Measurements from ENCODE around the gene CST7.
"Not testable (repeated sequence)": the region's sequence is repeated elsewhere in the genome, so short reads cannot be mapped to it uniquely, and the experiment has no call there.

CST7 gene, protein sequence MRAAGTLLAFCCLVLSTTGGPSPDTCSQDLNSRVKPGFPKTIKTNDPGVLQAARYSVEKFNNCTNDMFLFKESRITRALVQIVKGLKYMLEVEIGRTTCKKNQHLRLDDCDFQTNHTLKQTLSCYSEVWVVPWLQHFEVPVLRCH

DNA sequence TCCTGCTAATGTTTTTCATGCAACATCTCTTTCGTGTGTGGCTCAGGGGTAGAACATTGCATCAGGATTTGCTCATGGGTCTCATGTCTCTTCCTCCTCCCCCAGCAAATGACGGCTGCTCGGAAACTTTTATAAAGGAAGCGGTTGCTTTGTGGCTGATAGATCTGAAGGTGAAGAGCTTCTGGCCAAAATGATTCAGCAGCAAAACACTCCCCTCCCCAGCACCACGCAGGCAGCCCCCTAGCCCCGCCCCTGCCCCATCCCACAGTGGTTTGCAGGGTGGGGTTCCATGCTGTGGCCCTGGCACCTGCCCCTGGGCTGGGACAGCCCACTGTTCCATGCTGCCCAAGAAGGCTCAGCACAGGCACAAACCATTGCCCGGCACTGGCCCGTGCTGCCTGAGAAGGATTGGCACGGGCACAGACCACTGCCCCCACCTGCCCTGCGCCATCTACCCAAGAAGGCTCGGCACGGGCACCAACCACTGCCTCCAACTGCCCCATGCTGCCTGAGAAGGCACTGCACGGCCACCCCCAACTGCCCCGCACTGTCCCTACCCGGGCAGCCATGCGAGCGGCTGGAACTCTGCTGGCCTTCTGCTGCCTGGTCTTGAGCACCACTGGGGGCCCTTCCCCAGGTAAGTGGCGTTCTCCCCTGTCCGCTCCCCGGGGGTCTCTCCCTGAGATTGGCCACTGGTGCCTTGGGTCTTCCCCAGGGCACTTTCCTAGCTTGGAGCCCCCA is at the start of gene CST7:
Gene CST7 (plus strand): TSS at position 331 of the 741 bp plus-strand sequence. CDS start 237 bp downstream, at position 568.
- DNase-seq (ENCODE audit: low spot score), result no peak

DNA sequence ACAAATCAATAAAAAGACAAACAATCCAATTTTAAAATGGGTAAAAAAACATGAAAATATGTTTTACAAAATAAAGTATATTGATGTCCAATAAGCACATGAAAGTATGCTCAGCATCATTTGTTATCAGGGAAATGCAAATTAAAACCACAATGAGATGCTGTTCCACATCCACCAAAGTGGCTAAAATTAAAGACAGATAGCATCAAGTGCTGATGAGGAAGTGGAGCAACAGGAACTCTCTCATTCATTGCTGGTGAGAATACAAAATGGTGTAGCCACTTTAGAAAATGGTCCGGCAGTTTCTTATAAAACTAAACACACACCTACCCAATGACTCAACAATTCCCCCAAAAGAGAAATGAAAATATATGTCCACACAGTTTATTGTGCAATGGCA is 42.3 kb upstream of the CST7 start:
- no peak for DNase-seq (ENCODE audit: low spot score)

DNA sequence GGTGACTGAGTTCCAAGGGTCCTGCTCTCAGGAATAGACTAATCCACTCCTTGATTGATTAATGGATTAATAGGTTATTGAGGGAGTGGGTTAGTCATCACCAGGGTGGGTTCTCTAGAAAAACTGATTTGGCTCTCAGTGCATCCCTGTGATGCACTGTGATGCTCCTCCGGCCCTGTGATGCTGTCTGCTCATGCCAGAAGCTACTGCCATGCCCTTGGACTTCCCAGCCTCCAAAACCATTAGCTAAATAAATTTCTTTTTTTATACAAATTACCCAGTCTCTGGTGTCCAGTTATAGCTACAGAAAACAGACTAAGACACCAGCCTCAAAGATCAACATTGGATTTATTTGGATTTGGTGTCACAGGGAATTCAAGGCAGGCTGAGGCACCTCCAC is 40.4 kb upstream of the CST7 start:
- DNase-seq (ENCODE audit: low spot score), result no peak

GRCh38 chr20:24909086-24909780 is 39.8 kb upstream of the CST7 start:
- DNase-seq (ENCODE audit: low spot score), result no peak

- DNase-seq (ENCODE audit: low spot score), result no peak
These were observed 39.2 kb upstream of the CST7 start for GRCh38 chr20:24909861-24910260.

- DNase-seq (ENCODE audit: low spot score), result no peak
These were observed 38.6 kb upstream of the CST7 start for GRCh38 chr20:24910461-24910860.

- no peak for DNase-seq (ENCODE audit: low spot score)
These were observed 37.6 kb upstream of the CST7 start for GRCh38 chr20:24911461-24911860.

DNA sequence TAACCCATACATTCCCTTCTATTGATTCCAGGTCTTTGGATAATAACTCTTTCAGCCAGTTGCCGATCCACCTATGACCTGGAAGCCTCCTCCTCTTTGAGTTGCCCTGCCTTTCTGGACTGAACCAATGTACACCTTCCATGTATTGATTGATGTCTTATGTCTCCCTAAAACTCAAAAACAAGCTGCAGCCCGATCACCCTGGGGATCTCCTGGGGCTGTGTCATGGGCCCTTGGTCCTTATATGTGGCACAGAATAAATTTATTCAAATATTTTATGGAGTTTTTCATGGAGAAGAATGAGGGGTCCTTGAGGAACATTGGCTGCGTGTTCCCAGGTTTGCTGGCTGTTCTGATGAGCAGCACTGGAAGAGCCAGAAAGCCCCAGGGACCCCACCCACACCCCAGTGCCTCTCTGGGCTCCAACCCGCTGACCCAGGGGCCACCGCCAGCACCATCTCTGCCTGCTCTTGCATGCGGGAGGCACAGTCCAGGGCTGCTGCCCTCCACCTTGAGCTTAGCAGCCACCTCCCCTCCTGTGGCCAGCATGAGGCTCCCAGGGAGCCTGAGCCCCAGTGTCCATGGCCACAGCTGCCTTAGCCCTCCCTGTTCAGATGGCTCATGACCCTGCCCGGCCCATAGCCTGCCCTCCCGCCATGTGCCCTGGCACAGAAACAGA is 36.5 kb upstream of the CST7 start:
- no peak for DNase-seq (ENCODE audit: low spot score)

GRCh38 chr20:24913076-24913628 is 35.9 kb upstream of the CST7 start:
- no peak for DNase-seq (ENCODE audit: low spot score)

DNA sequence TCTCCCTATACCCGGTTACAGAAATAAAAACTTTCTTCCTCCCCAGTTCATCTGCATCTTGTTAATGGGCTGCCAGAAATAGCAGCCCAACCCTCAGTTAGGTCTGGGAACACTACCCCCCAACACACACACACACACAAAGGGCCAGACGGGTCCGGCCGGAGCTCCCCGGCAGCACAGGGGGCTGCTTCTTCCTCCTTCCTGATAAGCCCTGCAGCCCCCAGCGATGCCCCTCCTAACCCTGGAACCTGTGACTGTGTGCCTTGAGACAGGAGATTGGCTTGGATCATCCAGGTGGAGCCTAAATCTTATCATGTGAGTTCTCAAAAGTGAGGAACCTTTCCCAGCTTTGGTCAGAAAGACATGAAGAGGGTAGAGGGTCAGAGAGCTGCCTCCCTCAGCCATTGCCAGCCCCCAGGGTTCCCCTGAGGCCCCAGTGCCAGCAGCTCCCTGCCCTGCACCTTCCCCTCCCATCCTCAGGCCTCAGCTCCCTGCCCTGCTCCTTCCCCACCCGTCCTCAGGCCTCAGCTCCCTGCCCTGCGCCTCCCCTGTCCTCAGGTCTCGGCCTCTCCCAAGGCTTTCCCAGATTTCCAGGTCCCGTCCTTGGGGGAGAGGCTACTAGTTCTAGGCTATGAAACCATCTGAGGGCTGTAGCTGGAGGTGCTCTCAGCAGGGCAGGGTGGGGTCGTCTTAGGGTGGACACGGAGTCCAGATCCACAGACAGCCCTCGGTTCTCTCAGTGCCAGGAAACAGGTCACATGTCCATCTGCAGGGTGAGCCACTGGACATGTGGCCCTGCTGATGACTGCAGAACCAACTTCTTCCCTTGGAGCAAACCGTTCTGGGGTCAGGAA is 34.5 kb upstream of the CST7 start:
- DNase-seq (ENCODE audit: low spot score), result no peak

DNA sequence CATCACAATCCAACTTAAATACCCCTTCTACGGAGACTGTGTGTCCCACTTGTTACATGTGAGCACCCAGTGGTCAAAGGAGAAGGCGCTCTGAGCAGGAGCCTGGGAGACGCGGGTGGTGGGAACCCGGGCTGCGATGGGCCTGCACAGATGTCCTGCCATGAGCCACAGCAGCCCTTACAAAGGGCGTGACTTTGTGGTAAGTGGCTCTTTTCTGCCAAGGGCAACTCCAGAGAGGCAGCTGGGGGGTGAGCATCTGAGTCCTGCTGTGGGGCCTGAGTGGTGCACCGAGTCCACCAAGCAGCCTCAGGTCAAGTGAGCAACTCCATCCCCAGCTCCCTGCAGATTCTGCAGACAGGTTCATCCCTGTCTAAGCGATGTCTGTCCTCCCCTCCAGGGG is 33.6 kb upstream of the CST7 start:
- no peak for DNase-seq (ENCODE audit: low spot score)

GRCh38 chr20:24915892-24916291 is 33.2 kb upstream of the CST7 start:
- no peak for DNase-seq (ENCODE audit: low spot score)

GRCh38 chr20:24916412-24916811 is 32.7 kb upstream of the CST7 start:
- DNase-seq (ENCODE audit: low spot score), result no peak

DNA sequence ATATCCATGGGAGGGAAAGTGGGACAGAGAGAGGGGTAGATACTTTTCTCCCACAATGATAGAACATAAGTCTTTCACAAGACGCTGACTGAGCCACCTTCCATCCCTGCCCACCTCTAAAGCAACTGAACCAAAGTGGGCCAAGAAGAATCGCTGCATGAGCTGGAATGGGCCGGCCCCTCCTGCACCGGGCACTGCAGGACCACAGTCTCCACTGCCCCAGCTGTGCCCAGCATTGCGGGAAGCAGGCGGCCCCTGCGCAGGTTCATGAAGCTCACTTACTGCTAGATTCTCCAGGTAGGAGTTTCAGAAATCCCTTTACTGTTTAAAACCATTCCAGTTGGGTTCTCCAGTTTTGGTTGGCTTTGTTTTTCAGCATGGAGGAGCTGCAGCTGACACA is 32.0 kb upstream of the CST7 start:
- no peak for DNase-seq (ENCODE audit: low spot score)

- DNase-seq (ENCODE audit: low spot score), result peak; percentile 68
These were observed 31.1 kb upstream of the CST7 start for GRCh38 chr20:24917797-24918578.

GRCh38 chr20:24918579-24919566 is 30.2 kb upstream of the CST7 start:
- DNase-seq (ENCODE audit: low spot score), result no peak

DNA sequence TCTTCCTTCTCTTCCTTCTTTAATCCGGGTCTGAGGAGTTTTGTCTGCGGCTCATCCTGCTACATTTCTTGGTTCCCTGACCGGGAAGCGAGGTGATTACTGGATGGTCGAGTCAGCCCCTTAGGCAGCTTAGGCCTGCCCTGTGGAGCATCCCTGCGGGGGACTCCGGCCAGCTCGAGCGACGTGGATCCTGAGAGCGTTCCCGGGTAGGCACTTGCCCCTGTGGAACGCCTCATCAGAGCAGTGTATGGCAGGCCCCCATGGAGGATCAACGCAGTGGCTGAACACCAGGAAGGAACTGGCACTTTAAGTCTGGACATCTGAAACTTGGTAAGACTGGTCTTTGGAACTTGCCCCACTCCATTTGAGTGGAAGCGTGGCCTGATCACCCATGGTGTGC is 29.4 kb upstream of the CST7 start:
- DNase-seq (ENCODE audit: low spot score), result not testable (repeated sequence)

DNA sequence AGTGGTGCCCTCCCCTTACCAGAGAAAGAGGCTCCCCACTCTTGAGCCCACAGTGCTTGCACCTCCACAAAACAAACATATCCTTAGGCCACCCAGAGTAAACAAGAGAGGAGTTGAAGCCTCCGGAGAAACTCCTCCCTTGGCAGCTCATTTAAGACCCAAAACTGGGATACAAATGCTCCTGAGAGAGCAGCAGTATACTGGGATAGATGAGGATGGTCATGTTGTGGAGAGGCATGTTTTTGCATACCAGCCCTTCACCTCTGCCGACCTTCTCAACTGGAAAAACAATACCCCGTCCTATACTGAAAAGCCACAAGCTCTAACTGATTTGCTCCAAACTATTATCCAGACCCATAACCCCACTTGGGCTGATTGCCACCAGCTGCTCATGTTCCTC is 28.4 kb upstream of the CST7 start:
- not testable (repeated sequence) for DNase-seq (ENCODE audit: low spot score)

GRCh38 chr20:24929259-24929658 is 19.8 kb upstream of the CST7 start:
- not testable (repeated sequence) for DNase-seq (ENCODE audit: low spot score)

Measured in putamen (tissue), 1 donor.